GF-D8 (cell line): ENCODE data around the gene SLCO1B1.

Experiments
- DNase-seq: peaks from one replicate; lab custom pipeline; 2025; lab: John Stamatoyannopoulos, UW

Gene SLCO1B1

GRCh38 chr12:21220266-21220665 is 89.3 kb downstream of the SLCO1B1 start:
- no peak for DNase-seq

DNA sequence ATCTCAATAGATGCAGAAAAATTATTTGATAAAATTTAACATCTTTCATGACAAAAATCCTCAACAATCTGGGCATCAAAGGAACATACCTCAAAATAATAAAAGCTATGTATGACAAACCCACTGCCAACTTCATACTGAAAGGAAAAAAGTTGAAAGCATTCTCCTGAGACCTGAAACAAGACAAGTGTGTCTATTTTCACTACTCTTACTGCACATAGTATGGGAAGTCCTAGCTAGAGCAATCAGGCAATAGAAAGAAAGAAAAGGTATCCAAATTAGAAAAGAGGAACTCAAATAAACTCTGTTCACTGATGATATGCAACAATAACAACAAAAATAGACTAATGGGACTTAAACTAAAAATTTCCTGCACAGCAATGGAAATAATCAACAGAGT is 90.1 kb downstream of the SLCO1B1 start:
- no peak for DNase-seq

DNA sequence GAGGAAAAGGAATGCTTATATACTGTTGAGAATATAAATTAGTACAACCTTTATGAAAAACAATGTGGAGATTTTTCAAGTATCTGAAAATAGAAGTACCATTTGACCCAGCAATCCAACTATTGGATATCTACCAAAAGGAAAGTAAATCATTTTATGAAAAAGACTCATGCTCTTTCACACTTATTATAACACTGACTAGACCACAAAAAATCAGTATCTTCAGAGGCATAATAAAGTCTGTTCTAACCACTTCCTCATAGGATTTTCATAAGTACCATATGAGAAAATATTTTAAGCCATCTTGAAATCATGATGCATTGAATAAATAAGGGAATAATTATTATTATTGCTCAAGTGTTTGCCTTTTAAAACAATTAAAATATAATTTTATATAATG is 90.8 kb downstream of the SLCO1B1 start:
- DNase-seq = no peak

DNA sequence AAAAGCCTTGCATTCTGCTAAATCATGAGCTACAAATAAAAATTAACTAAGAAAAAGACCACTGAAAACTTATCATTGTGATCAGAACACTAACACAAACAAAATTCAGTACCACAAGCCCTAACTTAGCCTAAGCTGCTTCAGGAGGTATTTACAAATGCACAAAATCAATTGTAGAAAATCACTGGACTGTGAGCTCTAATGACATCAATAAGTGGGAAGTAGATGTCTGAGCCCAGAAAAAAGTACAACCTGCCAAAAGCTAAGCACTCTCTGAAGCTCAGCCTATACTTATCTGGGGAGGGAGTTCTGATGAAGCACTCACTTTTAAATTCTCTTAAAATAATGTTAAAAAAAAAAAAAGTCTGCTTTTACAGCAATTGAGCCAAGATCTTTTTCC is 92.9 kb downstream of the SLCO1B1 start:
- DNase-seq = no peak

- no peak for DNase-seq
Observed at GRCh38 chr12:21234395-21234794, 103.4 kb downstream of the SLCO1B1 start.

DNA sequence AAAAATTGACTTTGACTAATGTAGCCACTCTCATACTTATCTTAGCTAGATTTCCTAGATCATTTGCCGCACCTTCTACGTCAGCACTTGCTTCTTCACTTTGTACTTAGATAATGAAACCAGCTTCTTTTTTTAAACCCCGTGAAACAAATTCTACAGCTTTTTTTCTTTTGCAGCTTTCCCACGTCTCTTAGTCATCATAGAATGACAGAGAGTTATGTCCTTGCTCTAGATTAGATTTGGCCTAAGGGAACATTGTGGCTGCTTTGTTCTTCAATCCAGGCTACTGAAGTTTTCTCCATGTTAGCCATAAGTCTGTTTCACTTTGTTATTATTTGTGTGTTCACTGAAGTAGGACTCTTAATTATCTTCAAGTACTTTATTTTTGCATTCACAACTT is 108.9 kb downstream of the SLCO1B1 start:
- DNase-seq = no peak

GRCh38 chr12:21248679-21249078 is 117.7 kb downstream of the SLCO1B1 start:
- DNase-seq = no peak

- no peak for DNase-seq
Observed at GRCh38 chr12:21252070-21252469, 121.1 kb downstream of the SLCO1B1 start.

DNA sequence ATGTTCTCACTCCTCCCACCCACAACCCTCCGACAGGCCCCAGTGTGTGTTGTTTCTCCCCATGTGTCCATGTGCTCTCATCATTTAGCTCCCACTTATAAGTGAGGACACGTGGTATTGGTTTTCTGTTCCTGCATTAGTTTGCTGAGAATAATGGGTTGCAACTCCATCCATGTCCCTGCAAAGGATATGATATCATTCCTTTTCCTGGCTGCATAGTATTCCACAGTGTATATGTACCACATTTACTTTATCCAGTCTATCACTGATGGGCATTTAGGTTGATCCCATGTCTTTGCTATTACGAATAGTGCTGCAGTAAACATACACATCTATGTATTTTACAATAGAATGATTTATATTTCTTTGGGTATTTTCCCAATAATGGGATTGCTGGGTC is 126.2 kb downstream of the SLCO1B1 start:
- DNase-seq = no peak

DNA sequence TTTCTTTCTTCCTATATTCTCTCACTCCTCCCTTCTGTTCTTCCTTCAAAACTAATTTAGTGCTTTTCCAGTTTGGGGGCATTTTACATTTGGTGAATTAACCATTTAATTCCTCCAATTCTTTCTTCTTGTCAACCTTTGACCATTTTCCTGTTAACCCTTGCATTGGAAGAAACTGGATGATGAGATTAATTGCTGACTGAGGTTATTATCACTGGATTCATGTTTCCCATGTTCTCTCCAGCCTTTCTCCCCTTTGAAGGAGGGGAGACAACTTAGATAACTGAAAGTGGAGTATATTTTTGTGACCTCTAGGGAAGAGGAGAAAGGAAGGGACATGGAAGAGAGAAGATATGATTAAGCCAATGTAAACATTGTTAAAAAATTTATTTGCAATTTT is 133.2 kb downstream of the SLCO1B1 start:
- no peak for DNase-seq

DNA sequence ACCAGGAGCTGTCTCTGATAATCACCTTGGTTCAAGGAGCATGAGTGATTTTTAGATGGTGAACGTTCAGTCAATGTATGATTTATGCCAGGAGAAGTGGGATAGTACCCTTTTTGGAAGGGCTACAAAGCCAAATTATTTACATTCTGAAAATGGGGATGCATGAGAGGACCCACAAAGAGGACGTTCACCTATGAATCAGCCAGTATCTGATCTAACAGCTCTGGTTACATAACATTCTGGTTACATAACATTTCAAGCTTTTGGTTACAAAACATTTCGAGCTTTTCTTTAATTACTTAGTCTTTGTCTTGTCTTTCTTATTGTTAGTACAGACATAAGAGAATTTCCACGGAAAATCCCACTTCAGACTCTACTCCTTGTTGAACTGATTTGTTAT is 134.9 kb downstream of the SLCO1B1 start:
- DNase-seq = no peak

DNA sequence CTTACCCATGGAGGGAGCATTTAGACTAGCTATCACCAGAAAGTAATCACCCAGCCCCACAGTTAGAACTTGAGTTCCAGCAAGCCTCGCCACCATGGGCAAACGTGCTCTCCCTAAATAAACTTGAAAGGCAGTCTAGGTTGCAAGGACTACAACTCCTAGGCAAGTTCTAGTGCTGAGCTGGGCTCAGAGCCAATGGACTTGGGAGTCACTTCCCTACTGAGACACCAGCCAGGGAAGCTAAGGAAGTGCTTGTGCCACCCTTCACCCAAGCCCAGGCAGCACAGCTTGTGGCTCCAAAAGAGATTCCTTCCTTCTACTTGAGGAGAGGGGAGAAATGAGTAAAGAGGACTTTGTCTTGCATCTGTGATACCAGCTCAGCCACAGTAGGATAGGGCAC is 145.8 kb downstream of the SLCO1B1 start:
- DNase-seq = no peak
